Cardiac ventricle fibroblast (primary cell): ENCODE data around the gene WNT8A. TPM values are rescaled to one million over a fixed set of nuclear protein-coding genes. Genes with fewer than 3 reads are reported as not detected.

Experiments
- total RNA-seq: library from RNA; depleted of rRNA; stranded (reverse); fragments of >200 nt; gene quantifications from 2 replicates; pipeline ENCODE4 v1.2.3, GENCODE V29; 2015

The WNT8A gene, protein sequence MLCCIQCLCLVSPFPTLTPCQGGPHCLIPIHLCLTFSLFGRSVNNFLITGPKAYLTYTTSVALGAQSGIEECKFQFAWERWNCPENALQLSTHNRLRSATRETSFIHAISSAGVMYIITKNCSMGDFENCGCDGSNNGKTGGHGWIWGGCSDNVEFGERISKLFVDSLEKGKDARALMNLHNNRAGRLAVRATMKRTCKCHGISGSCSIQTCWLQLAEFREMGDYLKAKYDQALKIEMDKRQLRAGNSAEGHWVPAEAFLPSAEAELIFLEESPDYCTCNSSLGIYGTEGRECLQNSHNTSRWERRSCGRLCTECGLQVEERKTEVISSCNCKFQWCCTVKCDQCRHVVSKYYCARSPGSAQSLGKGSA
- total RNA-seq, result not detected in 2 replicates

DNA sequence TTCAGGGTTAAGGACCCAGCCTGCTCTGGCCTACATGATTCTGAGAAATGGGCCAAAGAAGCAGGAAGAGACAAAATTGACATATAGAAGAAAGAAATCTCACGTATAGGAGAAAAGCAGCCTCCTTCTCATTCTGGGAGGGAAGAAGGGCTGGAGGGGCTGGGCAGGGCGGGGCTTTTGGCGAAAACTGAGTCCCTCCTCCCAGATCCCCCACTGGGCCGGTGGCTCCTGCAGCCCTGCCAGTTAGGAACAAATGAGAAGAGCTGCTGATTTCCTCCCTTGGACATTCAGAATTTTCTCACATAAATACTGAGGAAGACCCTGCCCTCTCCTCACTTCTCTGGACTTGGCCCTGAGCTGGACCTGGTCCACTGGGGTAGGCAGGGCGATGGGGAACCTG, at the start of gene WNT8A:
WNT8A (plus strand) TSS at position 332 of the 400 bp plus-strand sequence. CDS start 95 bp downstream, outside the sequence.

GRCh38 chr5:138138949-138139780, 55.3 kb downstream of the WNT8A start, which contains the start of gene NME5:
Gene NME5 (minus strand): TSS chr5:138139428. CDS start chr5:138138780, 648 bp downstream.

Other genes starting within 250 kb of the WNT8A start
- not detected in 2 replicates for gene MYOT, start 216.2 kb upstream of the WNT8A start, total RNA-seq
- not detected in 2 replicates for gene PKD2L2, start 194.6 kb upstream of the WNT8A start, total RNA-seq
- 15.5 and 17.2 TPM in 2 replicates for gene FAM13B, start 51.0 kb upstream of the WNT8A start, total RNA-seq
- gene NME5, start 55.4 kb downstream of the WNT8A start, total RNA-seq, result 1.7 and 2.6 TPM in 2 replicates
- 21.9 and 27.3 TPM in 2 replicates for gene BRD8, start 94.6 kb downstream of the WNT8A start, total RNA-seq
- gene KIF20A, start 95.1 kb downstream of the WNT8A start, total RNA-seq, result 4.8 and 4.9 TPM in 2 replicates
- gene CDC23, start 129.3 kb downstream of the WNT8A start, total RNA-seq, result 13.9 and 14.7 TPM in 2 replicates
- not detected in 2 replicates for gene GFRA3, start 190.6 kb downstream of the WNT8A start, total RNA-seq
- gene CDC25C, start 247.8 kb downstream of the WNT8A start, total RNA-seq, result 0.83 and 0.94 TPM in 2 replicates